RWPE1 (cell line): ENCODE measurements around the gene BTRC.
"Not testable (repeated sequence)": the region's sequence is repeated elsewhere in the genome, so short reads cannot be mapped to it uniquely, and the experiment has no call there.

Experiments
- CTCF ChIA-PET: fragments of 350-600 bp; sonication (Branson Sonifier 250); formaldehyde crosslinking; extraction: SDS; loops from one replicate; lab custom pipeline; 2021; lab: Yijun Ruan, JAX
- POLR2A ChIA-PET: fragments of 400-600 bp; formaldehyde crosslinking; extraction: SDS; loops from one replicate; lab custom pipeline; 2020; ENCODE audit warnings: antibody characterized with exemption; ENCODE audit not compliant: low non-redundant PET; lab: Yijun Ruan, JAX
- DNase-seq: peaks from one replicate; pipeline ENCODE4 v3.0.0; 2012; ENCODE audit warnings: low spot score
- H3K27ac ChIP-seq: fragments of 450-650 bp; 2 replicates; pipeline ENCODE4 v1.5.1; 2017
- CTCF ChIP-seq: fragments of 450-650 bp; conservative IDR thresholded peaks from 2 replicates; pipeline ENCODE4 v1.5.1; 2017; ENCODE audit warnings: low read depth, mild to moderate bottlenecking

The BTRC gene

DNA sequence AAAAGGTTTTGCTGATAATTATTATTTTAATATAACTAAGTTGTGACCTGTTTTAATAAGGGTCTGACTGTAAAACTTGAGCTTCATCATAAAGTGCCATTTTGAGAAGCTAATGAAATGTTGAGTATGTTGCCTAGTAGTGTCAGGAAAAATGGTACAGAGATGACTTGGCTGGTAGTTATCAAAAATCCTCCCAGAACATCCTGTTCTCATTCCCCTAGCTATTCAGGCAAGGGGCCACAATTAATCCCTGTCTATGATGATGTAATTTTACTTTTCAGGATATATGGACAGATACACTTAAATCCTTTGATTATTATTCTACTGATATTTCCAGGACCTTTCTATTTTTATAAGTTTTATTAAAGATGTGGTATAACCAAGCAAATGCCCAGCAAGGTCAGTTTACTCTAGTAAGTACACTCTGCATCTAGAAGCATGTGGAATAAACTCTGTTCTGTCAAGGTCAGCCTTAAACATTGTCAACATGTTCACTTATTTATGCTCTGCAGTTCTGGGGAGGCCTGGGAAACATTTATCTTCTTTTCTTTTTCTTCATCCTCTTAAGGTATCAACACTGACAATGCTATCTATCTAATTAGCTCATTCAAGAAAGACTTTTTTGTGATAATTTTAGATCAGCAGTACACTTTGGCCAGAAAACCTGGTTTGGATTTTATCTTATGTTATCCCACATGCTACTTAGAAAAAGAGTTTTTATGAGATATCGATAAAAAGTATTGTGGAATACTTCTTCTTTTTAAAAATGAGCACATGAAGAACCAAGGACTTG is 32.1 kb downstream of the BTRC start:
- TF ChIP-seq CTCF: no peak
- ChIA-PET CTCF (interaction anchor here (0.8 to 1.0 kb wide), 2 partner anchors 58 to 172 kb away, joined by 3 read pairs; no protein-coding TSS in a partner anchor), POLR2A (no interaction called here)
- no peak for DNase-seq
- H3K27ac ChIP-seq: no peak overlapping the region

- no peak for TF ChIP-seq CTCF
- H3K27ac ChIP-seq: no peak overlapping the region
- no peak for DNase-seq
- ChIA-PET POLR2A (no interaction called here), CTCF (interaction anchor here (0.8 kb wide), 1 partner anchor 57 kb away, joined by 3 read pairs; no protein-coding TSS in a partner anchor)
Measured at GRCh38 chr10:101386659-101387259, 32.8 kb downstream of the BTRC start.

DNA sequence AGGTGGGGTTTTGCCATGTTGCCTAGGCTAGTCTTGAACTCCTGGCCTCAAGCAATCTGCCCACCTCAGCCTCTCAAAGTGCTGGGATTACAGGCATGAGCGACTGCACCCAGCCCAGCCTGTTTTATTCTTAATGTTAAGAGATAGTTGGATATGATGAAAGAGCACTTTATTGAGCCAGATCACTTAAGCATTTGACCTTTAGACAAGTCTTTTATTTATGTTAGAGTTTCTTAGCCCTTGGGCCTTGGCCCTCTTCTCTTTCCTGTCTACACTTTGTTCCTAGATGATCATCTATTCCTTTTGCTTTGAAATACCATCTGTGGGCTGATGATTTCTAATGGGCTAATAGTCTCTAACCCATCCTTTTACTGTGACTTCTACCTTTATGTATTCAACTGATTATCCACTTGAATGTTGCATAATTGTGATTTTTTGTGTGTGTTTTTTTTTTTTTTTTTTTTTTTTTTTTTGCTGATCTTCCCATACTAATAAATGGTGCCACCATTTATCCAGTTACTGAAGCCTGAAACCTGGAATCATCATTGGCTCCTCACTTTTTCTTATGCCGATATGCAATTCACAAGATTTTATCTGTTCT is 34.8 kb downstream of the BTRC start:
- CTCF ChIA-PET: interaction anchor here (0.5 kb wide), 1 partner anchor 15 kb away, joined by 3 read pairs; no protein-coding TSS in a partner anchor
- no peak overlapping the region for H3K27ac ChIP-seq
- no peak for DNase-seq
- no peak for TF ChIP-seq CTCF
- POLR2A ChIA-PET: no interaction called here

DNA sequence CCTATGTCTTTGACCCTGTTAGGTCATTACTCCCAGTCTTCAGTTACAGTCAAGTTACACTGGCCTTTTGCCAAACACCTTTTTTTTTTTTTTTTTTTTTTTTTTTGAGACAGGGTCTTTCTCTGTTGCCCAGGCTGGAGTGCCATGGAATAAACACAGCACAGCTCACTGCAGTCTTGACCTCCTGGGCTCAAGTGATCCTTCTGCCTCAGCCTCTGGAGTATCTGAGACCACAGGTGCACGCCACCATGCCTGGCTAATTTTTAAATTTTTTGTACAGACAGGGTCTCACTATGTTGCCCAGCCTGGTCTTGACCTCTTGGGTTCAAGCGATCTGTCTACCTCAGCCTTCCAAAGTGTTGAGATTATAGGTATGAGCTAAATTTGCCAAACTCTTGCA is 35.6 kb downstream of the BTRC start:
- CTCF ChIA-PET, DNase-seq, H3K27ac ChIP-seq, POLR2A ChIA-PET: not testable (repeated sequence)

- no peak overlapping the region for H3K27ac ChIP-seq
- CTCF ChIA-PET: no interaction called here
- no peak for DNase-seq
- TF ChIP-seq CTCF: no peak
- POLR2A ChIA-PET: no interaction called here
Measured at GRCh38 chr10:101389986-101390531, 36.1 kb downstream of the BTRC start.

- no peak for DNase-seq
- H3K27ac ChIP-seq: no peak overlapping the region
- POLR2A ChIA-PET: no interaction called here
- no peak for TF ChIP-seq CTCF
- CTCF ChIA-PET: interaction anchor here (0.6 kb wide), 2 partner anchors 8 to 197 kb away, joined by 3 read pairs; no protein-coding TSS in a partner anchor
Measured at GRCh38 chr10:101393378-101393777, 39.4 kb downstream of the BTRC start.
